Measurements from ENCODE around the gene SNPH. TPM values are rescaled to one million over a fixed set of nuclear protein-coding genes. Genes with fewer than 3 reads are reported as not detected.

The SNPH gene
- total RNA-seq, 1 experiment from 2014 or later, result 2.0 TPM

DNA sequence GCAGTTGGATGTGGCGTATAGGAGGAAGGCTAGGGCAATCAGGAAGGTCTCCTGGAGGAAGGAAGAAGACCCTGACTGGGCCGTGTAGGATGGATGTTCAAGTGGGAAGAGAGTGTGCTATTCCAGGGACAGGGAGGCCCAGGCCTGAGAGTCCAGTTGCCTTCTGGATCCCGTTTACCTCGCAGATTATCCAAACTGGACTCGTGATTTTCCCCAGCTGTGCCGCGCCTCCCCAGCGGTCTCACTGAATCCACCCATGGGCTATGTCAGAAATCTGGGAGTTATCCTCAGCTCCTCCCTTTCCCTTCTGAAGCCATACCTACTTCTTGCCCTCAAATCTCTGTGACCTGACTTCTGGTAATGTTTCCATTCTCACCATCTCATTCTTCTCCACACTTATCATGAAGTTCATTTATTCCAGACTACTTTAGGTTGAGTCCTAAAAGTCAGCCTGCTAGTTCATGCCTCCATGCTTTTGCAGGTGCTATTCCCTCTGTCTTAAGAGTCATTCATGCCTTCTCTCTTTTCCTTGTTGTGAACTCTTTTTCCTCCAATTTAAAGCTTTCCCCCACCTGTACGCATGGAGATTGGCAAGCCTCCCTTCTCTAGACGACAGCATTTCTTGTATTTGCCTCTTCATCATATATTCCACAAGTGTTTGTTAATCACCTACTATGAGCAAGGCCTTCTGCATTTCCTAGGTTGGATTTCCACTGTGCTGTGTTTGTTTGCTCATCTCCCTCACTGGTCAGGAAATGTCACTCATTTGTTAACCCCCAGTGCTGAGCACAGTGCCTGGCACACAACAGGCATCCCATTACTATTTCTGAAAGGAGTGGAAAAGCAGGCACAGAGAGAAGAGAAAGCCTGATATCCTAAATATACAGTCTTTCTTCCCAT lies 60.2 kb downstream of the SNPH start:
- H3K27me3 Mint-ChIP-seq (ENCODE audit: unreplicated experiment), result no peaks in the 10 kb centered on the region
- peaks cover 22% of the 10 kb centered on the region for H3K4me1 Mint-ChIP-seq (ENCODE audit: low read depth, unreplicated experiment)
- TF ChIP-seq, protein P1, sequence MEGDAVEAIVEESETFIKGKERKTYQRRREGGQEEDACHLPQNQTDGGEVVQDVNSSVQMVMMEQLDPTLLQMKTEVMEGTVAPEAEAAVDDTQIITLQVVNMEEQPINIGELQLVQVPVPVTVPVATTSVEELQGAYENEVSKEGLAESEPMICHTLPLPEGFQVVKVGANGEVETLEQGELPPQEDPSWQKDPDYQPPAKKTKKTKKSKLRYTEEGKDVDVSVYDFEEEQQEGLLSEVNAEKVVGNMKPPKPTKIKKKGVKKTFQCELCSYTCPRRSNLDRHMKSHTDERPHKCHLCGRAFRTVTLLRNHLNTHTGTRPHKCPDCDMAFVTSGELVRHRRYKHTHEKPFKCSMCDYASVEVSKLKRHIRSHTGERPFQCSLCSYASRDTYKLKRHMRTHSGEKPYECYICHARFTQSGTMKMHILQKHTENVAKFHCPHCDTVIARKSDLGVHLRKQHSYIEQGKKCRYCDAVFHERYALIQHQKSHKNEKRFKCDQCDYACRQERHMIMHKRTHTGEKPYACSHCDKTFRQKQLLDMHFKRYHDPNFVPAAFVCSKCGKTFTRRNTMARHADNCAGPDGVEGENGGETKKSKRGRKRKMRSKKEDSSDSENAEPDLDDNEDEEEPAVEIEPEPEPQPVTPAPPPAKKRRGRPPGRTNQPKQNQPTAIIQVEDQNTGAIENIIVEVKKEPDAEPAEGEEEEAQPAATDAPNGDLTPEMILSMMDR (IDR thresholded peaks at IDR 0.05; ENCODE audit: unreplicated experiment), result no peak
- TSS peak; percentile 78 for BruUV-seq (replicated peaks)
- H3K9me3 Mint-ChIP-seq (ENCODE audit: low read depth, unreplicated experiment), result no peaks in the 10 kb centered on the region
- peaks cover 24% of the 10 kb centered on the region for H3K36me3 Mint-ChIP-seq (ENCODE audit: insufficient read depth, unreplicated experiment)
- no peak for DNase-seq
- H3K4me3 Mint-ChIP-seq (ENCODE audit: low read depth, unreplicated experiment), result no peak overlapping the region
- CTCF ChIA-PET, result interaction anchor here (1.3 kb wide), 1 partner anchor 71 kb away, joined by 3 read pairs; no protein-coding TSS in a partner anchor
- intact Hi-C loops (cut with micrococcal nuclease; ENCODE audit: unreplicated experiment), result no loop called here
- no peak overlapping the region for H3K27ac Mint-ChIP-seq (ENCODE audit: unreplicated experiment)

DNA sequence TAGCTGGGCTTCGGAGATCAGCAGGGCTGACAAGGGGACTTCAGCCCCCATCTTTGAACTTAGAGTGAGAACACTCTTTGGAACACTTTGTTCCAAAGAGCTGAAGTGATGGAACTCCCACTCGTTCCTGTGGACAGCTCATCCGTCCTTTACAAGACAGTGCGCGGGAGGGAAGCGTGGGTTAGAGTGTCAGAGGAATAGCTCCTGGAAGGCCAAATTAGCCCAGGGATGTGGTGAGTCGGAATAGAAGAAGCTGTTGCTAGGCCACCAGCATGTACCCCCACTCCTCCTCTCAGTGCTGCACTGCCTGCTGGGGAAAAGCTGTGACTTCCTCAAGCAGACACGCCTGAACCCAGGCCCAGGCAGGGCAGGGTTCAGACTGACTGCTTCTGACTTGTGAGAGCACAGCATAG lies 61.2 kb downstream of the SNPH start:
- Mint-ChIP-seq H3K4me1 (ENCODE audit: low read depth, unreplicated experiment) (peaks cover 26% of the 10 kb centered on the region), H3K4me3 (ENCODE audit: low read depth, unreplicated experiment) (peak overlapping the region; percentile 58), H3K27me3 (ENCODE audit: unreplicated experiment) (no peaks in the 10 kb centered on the region), H3K9me3 (ENCODE audit: low read depth, unreplicated experiment) (no peaks in the 10 kb centered on the region), H3K27ac (ENCODE audit: unreplicated experiment) (no peak overlapping the region), H3K36me3 (ENCODE audit: insufficient read depth, unreplicated experiment) (peaks cover 29% of the 10 kb centered on the region)
- CTCF ChIA-PET, result no interaction called here
- TF ChIP-seq, protein P1 (IDR thresholded peaks at IDR 0.05; ENCODE audit: unreplicated experiment), result no peak
- BruUV-seq (replicated peaks), result no TSS peak
- intact Hi-C loops (cut with micrococcal nuclease; ENCODE audit: unreplicated experiment), result no loop called here
- DNase-seq, result no peak

GRCh38 chr20:1327827-1328679 lies 62.0 kb downstream of the SNPH start:
- no peak overlapping the region for H3K27ac Mint-ChIP-seq (ENCODE audit: unreplicated experiment)
- H3K4me1 Mint-ChIP-seq (ENCODE audit: low read depth, unreplicated experiment), result peaks cover 26% of the 10 kb centered on the region
- BruUV-seq (replicated peaks), result no TSS peak
- TF ChIP-seq, protein P1 (IDR thresholded peaks at IDR 0.05; ENCODE audit: unreplicated experiment), result no peak
- peaks cover 29% of the 10 kb centered on the region for H3K36me3 Mint-ChIP-seq (ENCODE audit: insufficient read depth, unreplicated experiment)
- peak overlapping the region; percentile 58 for H3K4me3 Mint-ChIP-seq (ENCODE audit: low read depth, unreplicated experiment)
- H3K9me3 Mint-ChIP-seq (ENCODE audit: low read depth, unreplicated experiment), result no peaks in the 10 kb centered on the region
- no peak for DNase-seq
- intact Hi-C loops (cut with micrococcal nuclease; ENCODE audit: unreplicated experiment), result no loop called here
- CTCF ChIA-PET, result no interaction called here
- no peaks in the 10 kb centered on the region for H3K27me3 Mint-ChIP-seq (ENCODE audit: unreplicated experiment)

- TSS peak; percentile 21 for BruUV-seq (replicated peaks)
- Mint-ChIP-seq H3K27me3 (ENCODE audit: unreplicated experiment) (no peaks in the 10 kb centered on the region), H3K9me3 (ENCODE audit: low read depth, unreplicated experiment) (no peaks in the 10 kb centered on the region), H3K4me1 (ENCODE audit: low read depth, unreplicated experiment) (peaks cover 26% of the 10 kb centered on the region), H3K27ac (ENCODE audit: unreplicated experiment) (no peak within 1 kb of the TSS), H3K4me3 (ENCODE audit: low read depth, unreplicated experiment) (peak within 1 kb of the TSS; percentile 58), H3K36me3 (ENCODE audit: insufficient read depth, unreplicated experiment) (peaks cover 29% of the 10 kb centered on the region)
- DNase-seq, result peak; percentile 74
- TF ChIP-seq, protein P1 (IDR thresholded peaks at IDR 0.05; ENCODE audit: unreplicated experiment), result no peak
- CTCF ChIA-PET, result no interaction called here
- intact Hi-C loops (cut with micrococcal nuclease; ENCODE audit: unreplicated experiment), result no loop called here
Observed at GRCh38 chr20:1328680-1329330, 62.7 kb downstream of the SNPH start, which contains the start of gene SDCBP2. Gene SDCBP2 (minus strand): TSS chr20:1329139. CDS start chr20:1320416, 8,723 bp downstream.

Data from Calu3 (cell line).